Ishikawa (cell line): ENCODE measurements around the gene KRTAP27-1.

Source experiments
- CEBPB ChIP-seq: IDR thresholded peaks from 2 replicates; pipeline ENCODE4 v1.6.1; 2012
- CREB1 ChIP-seq: IDR thresholded peaks from 2 replicates; pipeline ENCODE4 v1.6.1; 2012; ENCODE audit warnings: low read depth
- EGR1 ChIP-seq: IDR thresholded peaks from 2 replicates; pipeline ENCODE4 v1.6.1; 2012
- EP300 ChIP-seq: IDR thresholded peaks from 2 replicates; pipeline ENCODE4 v1.6.1; 2012; ENCODE audit warnings: borderline replicate concordance
- FOXM1 ChIP-seq: IDR thresholded peaks from 2 replicates; pipeline ENCODE4 v1.6.1; 2012; ENCODE audit warnings: low read depth, borderline replicate concordance
- NFIC ChIP-seq: IDR thresholded peaks from 2 replicates; pipeline ENCODE4 v1.6.1; 2012
- RAD21 ChIP-seq: IDR thresholded peaks from 2 replicates; pipeline ENCODE4 v1.6.1; 2012; ENCODE audit warnings: low read depth
- TAF1 ChIP-seq: IDR thresholded peaks from 2 replicates; pipeline ENCODE4 v1.6.1; 2012; ENCODE audit warnings: low read depth, mild to moderate bottlenecking
- TCF12 ChIP-seq: IDR thresholded peaks from 2 replicates; pipeline ENCODE4 v1.6.1; 2012; ENCODE audit warnings: low read depth
- TEAD4 ChIP-seq: IDR thresholded peaks from 2 replicates; pipeline ENCODE4 v1.6.1; 2012
- YY1 ChIP-seq: IDR thresholded peaks from 2 replicates; pipeline ENCODE4 v1.6.1; 2012; ENCODE audit warnings: low read depth
- ZBTB7A ChIP-seq: IDR thresholded peaks from 2 replicates; pipeline ENCODE4 v1.6.1; 2012; ENCODE audit warnings: low read depth
- TF ChIP-seq, protein P1 (sequence below): IDR thresholded peaks from 2 replicates; pipeline ENCODE4 v1.6.1; 2012; ENCODE audit warnings: low read depth, mild to moderate bottlenecking
- TF ChIP-seq, protein P2 (sequence below): IDR thresholded peaks from 2 replicates; pipeline ENCODE4 v1.6.1; 2012
- TF ChIP-seq, protein P3 (sequence below): IDR thresholded peaks from 2 replicates; pipeline ENCODE4 v1.6.1; 2012

Gene KRTAP27-1

DNA sequence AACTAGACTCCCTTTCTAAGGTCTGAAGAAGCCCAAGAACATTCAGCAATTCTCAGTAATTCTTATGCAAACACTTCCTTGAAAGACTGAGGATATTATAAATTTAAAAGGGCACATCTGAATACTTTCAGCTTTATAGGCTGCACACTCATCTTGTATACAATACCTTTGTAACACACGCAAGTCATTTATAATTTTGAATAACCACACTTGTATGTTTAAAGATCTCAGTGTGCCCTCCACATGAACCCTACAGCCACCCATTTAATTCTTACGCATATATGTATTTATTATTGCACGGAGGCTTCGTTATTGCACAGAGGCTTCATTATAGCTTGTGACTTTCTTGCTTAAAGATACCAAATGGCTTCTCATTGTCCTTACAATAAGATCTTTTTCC is 1.2 kb upstream of the KRTAP27-1 start:
- TF ChIP-seq ZBTB7A = no peak
- no peak for TF ChIP-seq TEAD4
- no peak for TF ChIP-seq YY1
- no peak for TF ChIP-seq EP300
- no peak for TF ChIP-seq CEBPB
- TF ChIP-seq TCF12 = no peak
- no peak for TF ChIP-seq TAF1
- TF ChIP-seq, protein P1, sequence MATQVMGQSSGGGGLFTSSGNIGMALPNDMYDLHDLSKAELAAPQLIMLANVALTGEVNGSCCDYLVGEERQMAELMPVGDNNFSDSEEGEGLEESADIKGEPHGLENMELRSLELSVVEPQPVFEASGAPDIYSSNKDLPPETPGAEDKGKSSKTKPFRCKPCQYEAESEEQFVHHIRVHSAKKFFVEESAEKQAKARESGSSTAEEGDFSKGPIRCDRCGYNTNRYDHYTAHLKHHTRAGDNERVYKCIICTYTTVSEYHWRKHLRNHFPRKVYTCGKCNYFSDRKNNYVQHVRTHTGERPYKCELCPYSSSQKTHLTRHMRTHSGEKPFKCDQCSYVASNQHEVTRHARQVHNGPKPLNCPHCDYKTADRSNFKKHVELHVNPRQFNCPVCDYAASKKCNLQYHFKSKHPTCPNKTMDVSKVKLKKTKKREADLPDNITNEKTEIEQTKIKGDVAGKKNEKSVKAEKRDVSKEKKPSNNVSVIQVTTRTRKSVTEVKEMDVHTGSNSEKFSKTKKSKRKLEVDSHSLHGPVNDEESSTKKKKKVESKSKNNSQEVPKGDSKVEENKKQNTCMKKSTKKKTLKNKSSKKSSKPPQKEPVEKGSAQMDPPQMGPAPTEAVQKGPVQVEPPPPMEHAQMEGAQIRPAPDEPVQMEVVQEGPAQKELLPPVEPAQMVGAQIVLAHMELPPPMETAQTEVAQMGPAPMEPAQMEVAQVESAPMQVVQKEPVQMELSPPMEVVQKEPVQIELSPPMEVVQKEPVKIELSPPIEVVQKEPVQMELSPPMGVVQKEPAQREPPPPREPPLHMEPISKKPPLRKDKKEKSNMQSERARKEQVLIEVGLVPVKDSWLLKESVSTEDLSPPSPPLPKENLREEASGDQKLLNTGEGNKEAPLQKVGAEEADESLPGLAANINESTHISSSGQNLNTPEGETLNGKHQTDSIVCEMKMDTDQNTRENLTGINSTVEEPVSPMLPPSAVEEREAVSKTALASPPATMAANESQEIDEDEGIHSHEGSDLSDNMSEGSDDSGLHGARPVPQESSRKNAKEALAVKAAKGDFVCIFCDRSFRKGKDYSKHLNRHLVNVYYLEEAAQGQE = no peak
- TF ChIP-seq, protein P2, sequence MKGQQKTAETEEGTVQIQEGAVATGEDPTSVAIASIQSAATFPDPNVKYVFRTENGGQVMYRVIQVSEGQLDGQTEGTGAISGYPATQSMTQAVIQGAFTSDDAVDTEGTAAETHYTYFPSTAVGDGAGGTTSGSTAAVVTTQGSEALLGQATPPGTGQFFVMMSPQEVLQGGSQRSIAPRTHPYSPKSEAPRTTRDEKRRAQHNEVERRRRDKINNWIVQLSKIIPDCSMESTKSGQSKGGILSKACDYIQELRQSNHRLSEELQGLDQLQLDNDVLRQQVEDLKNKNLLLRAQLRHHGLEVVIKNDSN = no peak
- no peak for TF ChIP-seq RAD21
- TF ChIP-seq, protein P3, sequence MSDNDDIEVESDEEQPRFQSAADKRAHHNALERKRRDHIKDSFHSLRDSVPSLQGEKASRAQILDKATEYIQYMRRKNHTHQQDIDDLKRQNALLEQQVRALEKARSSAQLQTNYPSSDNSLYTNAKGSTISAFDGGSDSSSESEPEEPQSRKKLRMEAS = no peak
- no peak for TF ChIP-seq EGR1
- no peak for TF ChIP-seq FOXM1
- no peak for TF ChIP-seq CREB1
- TF ChIP-seq NFIC = no peak

GRCh38 chr21:30337772-30338171 is 278 bp upstream of the KRTAP27-1 start:
- TF ChIP-seq, protein P2 = no peak

DNA sequence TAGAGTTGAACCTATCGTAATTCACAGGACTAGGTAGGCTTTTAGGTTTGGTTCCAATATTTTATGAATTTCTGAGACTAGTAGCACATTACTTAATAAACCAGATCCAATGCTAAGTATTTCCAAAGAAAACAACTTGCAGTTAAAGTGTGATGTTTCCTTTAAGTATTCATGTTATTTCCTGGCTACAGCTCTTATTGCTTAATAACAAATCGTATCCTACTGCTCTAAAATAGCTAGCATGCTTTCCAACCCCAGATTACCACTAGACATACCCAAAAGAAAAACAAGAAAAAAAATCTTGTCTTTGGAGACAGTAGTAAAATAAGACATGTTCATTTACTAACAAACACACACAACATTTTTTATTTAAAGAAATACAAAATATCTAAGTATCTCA is 898 bp downstream of the KRTAP27-1 start:
- TF ChIP-seq CREB1 (no peak), TCF12 (no peak), EGR1 (no peak), YY1 (no peak), NFIC (no peak)

DNA sequence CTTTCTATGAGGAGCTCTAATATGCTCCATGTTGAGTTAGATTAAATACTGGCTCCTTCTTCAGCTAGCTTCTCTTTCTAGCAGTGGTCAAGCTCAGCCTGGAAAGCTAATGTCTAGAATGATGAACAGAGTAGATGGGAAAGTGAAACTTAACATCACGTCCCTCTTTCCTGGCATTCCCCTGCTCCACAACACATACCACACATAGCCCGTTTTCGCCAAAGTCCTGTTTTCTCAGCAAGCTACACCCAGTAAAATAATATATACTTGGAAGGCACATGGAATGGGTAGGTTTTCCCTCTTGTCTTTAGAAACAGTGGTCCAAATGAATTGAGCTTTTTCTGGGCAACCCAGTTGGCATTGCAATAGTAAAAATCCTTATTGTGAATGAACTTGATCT is 3.8 kb downstream of the KRTAP27-1 start:
- TF ChIP-seq EGR1 (no peak), FOXM1 (no peak), TAF1 (no peak), ZBTB7A (no peak), TCF12 (no peak), CREB1 (no peak), CEBPB (no peak), RAD21 (no peak), NFIC (no peak)
- TF ChIP-seq, protein P1 = no peak
- TF ChIP-seq, protein P2 = no peak
- TF ChIP-seq, protein P3 = no peak

DNA sequence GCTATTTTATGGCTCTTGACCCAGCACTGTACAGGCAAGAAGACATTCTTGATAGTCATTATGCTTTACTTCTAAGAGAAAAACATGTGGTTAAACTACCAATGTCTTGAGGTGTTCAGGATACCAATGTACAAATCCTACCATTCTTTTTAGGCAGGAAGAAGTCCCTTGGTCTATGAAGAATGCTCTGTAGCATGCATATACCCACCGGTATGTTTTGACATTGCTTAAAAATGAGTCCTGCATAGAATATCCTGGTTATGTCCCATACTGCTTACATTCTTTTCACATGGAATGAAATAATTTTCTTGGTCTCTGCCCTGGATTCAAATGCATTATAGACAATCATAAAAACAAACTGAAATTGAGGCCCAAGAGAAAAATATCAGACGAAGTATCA is 4.8 kb downstream of the KRTAP27-1 start:
- TF ChIP-seq TAF1 (no peak), TEAD4 (no peak), TCF12 (no peak), ZBTB7A (no peak), CREB1 (no peak), EP300 (no peak), RAD21 (no peak), YY1 (no peak), NFIC (no peak), CEBPB (no peak), FOXM1 (no peak), EGR1 (no peak)
- TF ChIP-seq, protein P1 = no peak
- TF ChIP-seq, protein P3 = no peak
- TF ChIP-seq, protein P2 = no peak
